H54 (cell line): ENCODE results near the gene ANTXR1.
A peak's percentile ranks its signal among the peaks of the same experiment; 100 is the strongest.

Experiments used
- DNase-seq: peaks from one replicate; pipeline ENCODE4 v3.0.0; 2011; ENCODE audit warnings: low spot score, mixed read lengths; ENCODE audit not compliant: insufficient read length
- FAIRE-seq: peaks from 3 replicates; lab custom pipeline; 2011; peaks lifted over from hg19 to GRCh38; lab: Jason Lieb, UNC
- POLR2A ChIP-seq: IDR thresholded peaks from 2 replicates; pipeline ENCODE4 v1.6.1; 2011; ENCODE audit warnings: low read depth, mild to moderate bottlenecking, low read length

The ANTXR1 gene

DNA sequence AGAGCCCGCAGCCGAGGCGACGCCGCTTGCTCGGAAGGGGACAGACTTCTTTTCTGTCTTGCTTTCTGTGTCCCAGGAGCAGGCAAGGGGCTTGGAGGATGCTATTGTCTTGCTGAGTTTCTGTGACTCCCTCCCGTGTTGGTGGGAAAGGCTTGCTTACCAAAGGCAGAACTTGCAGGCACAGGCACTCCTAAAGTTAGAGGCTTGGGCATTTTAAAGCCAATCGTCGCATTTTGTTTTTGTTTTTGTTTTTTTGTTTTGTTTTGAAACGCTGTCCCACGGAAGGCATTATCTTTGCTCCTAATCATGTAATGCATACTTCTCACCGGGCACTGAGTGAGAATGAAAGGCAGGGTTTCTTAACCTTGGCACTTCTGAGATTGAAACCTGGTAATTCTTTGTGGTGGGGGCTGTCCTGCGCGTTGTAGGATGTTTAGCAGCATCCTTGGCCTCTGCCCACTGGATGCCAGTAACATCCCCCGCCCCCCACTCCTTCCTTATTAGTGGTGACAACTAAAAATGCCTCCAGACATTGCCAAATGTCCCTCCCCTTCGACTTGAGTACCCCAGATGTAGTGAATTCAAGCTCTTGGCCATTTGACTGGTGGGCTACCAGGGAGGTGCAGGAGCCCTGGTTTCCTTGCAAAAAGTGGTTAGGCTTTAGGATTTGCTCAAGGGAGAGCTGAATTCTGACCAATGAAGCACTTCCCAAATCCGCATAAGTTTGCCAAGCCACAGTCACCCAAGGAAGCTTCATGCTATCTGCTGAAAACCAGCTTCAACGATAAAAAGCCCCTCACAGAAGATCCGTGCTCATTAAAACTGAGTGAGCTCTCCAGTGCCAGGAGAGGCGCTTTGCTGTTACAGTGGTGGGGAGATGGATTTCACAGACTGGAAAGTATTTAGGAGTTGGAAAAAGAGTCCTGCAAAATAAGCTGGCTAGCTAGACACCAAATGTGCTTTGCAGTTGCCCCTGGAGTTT lies 1.2 kb downstream of the ANTXR1 start:
- FAIRE-seq, result no peak
- DNase-seq, result no peak
- no peak for TF ChIP-seq POLR2A

- no peak for TF ChIP-seq POLR2A
- FAIRE-seq (peak; percentile 60), DNase-seq (no peak)
These were observed 4.1 kb downstream of the ANTXR1 start for GRCh38 chr2:69017080-69017479.

- TF ChIP-seq POLR2A, result no peak
- DNase-seq (no peak), FAIRE-seq (no peak)
These were observed 4.9 kb downstream of the ANTXR1 start for GRCh38 chr2:69017835-69018234.

GRCh38 chr2:69018678-69019095 lies 5.7 kb downstream of the ANTXR1 start:
- no peak for TF ChIP-seq POLR2A
- no peak for FAIRE-seq
- DNase-seq, result no peak

GRCh38 chr2:69020496-69021426 lies 7.8 kb downstream of the ANTXR1 start:
- DNase-seq (no peak), FAIRE-seq (no peak)
- TF ChIP-seq POLR2A, result no peak

DNA sequence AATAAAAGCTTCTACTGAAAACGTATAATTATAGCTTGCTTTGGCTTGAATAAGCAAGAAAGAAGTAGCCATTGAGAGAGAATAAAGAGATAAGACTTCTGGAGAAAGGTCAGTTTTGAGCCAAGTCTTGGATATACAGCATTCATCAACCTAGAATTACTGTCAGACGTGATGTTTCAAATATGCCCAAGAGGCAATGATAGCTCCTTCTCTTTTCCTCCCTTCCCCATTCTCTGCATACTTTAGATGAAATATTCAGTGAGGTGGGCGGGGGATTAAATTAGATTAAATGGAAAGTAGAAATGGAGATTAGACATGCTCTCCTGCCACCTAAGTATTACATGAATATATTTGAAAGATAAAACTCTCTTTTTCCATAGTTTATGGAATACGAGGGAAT lies 8.7 kb downstream of the ANTXR1 start:
- no peak for FAIRE-seq
- no peak for DNase-seq
- TF ChIP-seq POLR2A, result no peak

GRCh38 chr2:69022548-69022947 lies 9.6 kb downstream of the ANTXR1 start:
- no peak for TF ChIP-seq POLR2A
- FAIRE-seq (no peak), DNase-seq (no peak)

DNA sequence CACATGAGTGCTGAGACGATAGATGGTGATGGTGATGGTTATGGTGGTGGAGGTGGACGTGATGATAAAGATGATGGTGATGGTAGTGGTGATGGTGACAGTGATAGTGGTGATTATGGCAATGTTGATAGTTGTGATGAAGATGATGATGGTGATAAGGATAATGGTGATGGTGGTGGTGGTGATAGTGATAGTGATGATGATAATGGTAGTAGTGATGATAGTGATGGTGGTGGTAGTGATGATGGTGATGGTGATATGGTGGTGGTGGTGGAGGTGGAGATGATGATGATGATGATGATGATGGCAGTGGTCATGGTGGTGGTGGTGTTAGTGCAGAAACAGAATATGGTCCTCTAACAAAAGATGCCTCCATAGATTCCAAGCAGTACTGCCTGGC lies 10.3 kb downstream of the ANTXR1 start:
- TF ChIP-seq POLR2A, result no peak
- FAIRE-seq, result no peak
- DNase-seq, result no peak

DNA sequence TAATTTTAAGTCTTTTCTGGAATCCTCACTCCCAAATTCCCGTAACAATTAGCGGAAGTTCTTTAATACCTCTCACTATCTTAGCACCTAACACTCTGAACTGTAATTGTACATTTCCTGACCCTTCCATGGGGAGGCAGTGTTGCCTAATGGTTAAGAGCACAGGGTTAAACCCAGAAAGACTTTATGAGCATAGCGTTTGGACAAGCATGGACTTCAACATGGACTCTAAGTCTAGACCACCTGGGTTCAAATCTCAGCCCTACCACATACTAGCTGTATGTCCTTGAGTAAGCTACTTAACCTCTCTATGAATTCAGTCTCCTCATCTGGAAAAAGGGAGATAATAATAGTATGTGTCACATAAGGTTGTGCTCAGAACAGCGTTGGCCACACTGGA lies 13.0 kb downstream of the ANTXR1 start:
- no peak for TF ChIP-seq POLR2A
- no peak for DNase-seq
- peak; percentile 38 for FAIRE-seq

GRCh38 chr2:69026691-69027459 lies 13.9 kb downstream of the ANTXR1 start:
- no peak for FAIRE-seq
- DNase-seq, result no peak
- no peak for TF ChIP-seq POLR2A

DNA sequence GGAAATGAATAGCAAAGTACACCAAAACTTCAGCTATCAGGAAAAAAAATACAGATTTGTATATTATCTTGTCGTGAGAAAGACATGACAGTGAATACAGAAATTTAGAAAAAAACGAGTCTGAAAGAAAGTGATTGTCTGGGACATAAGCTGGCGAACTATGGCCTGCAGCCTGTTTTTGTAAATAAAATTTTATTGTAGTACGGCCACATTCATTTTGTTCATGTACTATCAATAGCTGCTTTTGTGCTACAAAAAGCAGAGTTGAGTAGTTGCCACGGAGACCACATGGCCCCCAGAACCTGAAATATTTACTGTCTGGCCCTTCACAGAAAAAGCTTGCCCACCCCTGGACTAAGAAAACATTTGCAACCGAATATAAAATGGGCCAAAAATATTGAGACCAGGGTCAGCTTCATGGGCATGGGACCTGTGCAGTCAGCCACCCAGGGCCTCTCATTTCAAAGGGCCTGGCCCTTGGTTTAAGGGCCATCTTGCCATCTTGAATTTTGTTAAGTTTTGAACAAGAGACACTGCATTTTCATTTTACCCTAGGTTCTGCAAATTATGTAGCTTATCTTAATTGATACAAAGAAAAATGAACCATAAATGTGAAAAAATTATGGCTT lies 17.9 kb downstream of the ANTXR1 start:
- no peak for FAIRE-seq
- DNase-seq, result no peak

GRCh38 chr2:69031466-69031865 lies 18.5 kb downstream of the ANTXR1 start:
- FAIRE-seq, result no peak
- no peak for TF ChIP-seq POLR2A
- no peak for DNase-seq

More for the DNA sequence above, 17.9 kb downstream of the ANTXR1 start:
- no peak for TF ChIP-seq POLR2A

GRCh38 chr2:69032336-69032735 lies 19.4 kb downstream of the ANTXR1 start:
- no peak for TF ChIP-seq POLR2A
- DNase-seq (no peak), FAIRE-seq (no peak)
